G401.6 (cell line): ENCODE measurements around the gene SEPSECS.
"Not testable (repeated sequence)": the region's sequence is repeated elsewhere in the genome, so short reads cannot be mapped to it uniquely, and the experiment has no call there.

Experiments used
- FAIRE-seq: peaks from 2 replicates; lab custom pipeline; 2012; peaks lifted over from hg19 to GRCh38; lab: Jason Lieb, UNC

The SEPSECS gene

GRCh38 chr4:25109511-25109910, 50.7 kb downstream of the SEPSECS start:
- no peak for FAIRE-seq

GRCh38 chr4:25108556-25108955, 51.7 kb downstream of the SEPSECS start:
- FAIRE-seq = no peak

GRCh38 chr4:25107827-25108516, 52.3 kb downstream of the SEPSECS start:
- FAIRE-seq = no peak

GRCh38 chr4:25106363-25107151, 53.7 kb downstream of the SEPSECS start:
- no peak for FAIRE-seq

GRCh38 chr4:25104591-25104990, 55.7 kb downstream of the SEPSECS start:
- FAIRE-seq = no peak

- FAIRE-seq = no peak
These were observed 56.8 kb downstream of the SEPSECS start for GRCh38 chr4:25103418-25103817.

GRCh38 chr4:25101836-25102235, 58.4 kb downstream of the SEPSECS start:
- no peak for FAIRE-seq

GRCh38 chr4:25100710-25101109, 59.5 kb downstream of the SEPSECS start:
- no peak for FAIRE-seq

- FAIRE-seq = no peak
These were observed 60.2 kb downstream of the SEPSECS start for GRCh38 chr4:25100021-25100555.

GRCh38 chr4:25098964-25099891, 61.0 kb downstream of the SEPSECS start:
- no peak for FAIRE-seq

GRCh38 chr4:25096981-25097443, 63.2 kb downstream of the SEPSECS start:
- no peak for FAIRE-seq

GRCh38 chr4:25096251-25096980, 63.8 kb downstream of the SEPSECS start:
- FAIRE-seq = no peak

GRCh38 chr4:25095837-25096236, 64.4 kb downstream of the SEPSECS start:
- FAIRE-seq = no peak

- FAIRE-seq = no peak
These were observed 68.1 kb downstream of the SEPSECS start for GRCh38 chr4:25092139-25092538.

GRCh38 chr4:25090516-25090915, 69.7 kb downstream of the SEPSECS start:
- no peak for FAIRE-seq

- no peak for FAIRE-seq
These were observed 71.0 kb downstream of the SEPSECS start for GRCh38 chr4:25089051-25089763.

- FAIRE-seq = no peak
These were observed 71.9 kb downstream of the SEPSECS start for GRCh38 chr4:25088093-25088952.

- FAIRE-seq = no peak
These were observed 74.6 kb downstream of the SEPSECS start for GRCh38 chr4:25085671-25086070.

- FAIRE-seq = not testable (repeated sequence)
These were observed 76.8 kb downstream of the SEPSECS start for GRCh38 chr4:25083441-25083840.
